WERI-Rb-1 (cell line): ENCODE results near the gene ZNF324.

Source experiments
- DNase-seq: peaks from one replicate; pipeline ENCODE4 v3.0.0-alpha.2; 2020
- H3K27ac ChIP-seq: fragments of 250-450 bp; sonication (Bioruptor Pico); 2 replicates; pipeline ENCODE4 v1.5.1; 2020; ENCODE audit warnings: mild to moderate bottlenecking, moderate library complexity
- H3K27me3 ChIP-seq: fragments of 250-450 bp; sonication (Bioruptor Pico); 2 replicates; pipeline ENCODE4 v1.5.1; 2021; ENCODE audit warnings: mild to moderate bottlenecking, low read depth, moderate library complexity; ENCODE audit not compliant: insufficient read depth, severe bottlenecking
- H3K36me3 ChIP-seq: fragments of 250-450 bp; sonication (Bioruptor Pico); 2 replicates; pipeline ENCODE4 v1.5.1; 2020; ENCODE audit warnings: mild to moderate bottlenecking, moderate library complexity
- H3K4me3 ChIP-seq: 2 replicates; pipeline ENCODE4 v1.5.1; 2011; ENCODE audit warnings: low read depth, mild to moderate bottlenecking, control low read depth, low read length
- H3K9me3 ChIP-seq: fragments of 250-450 bp; sonication (Bioruptor Pico); 2 replicates; pipeline ENCODE4 v1.5.1; 2021; ENCODE audit warnings: mild to moderate bottlenecking, moderate library complexity; ENCODE audit not compliant: severe bottlenecking
- CTCF ChIP-seq: IDR thresholded peaks from 2 replicates; pipeline ENCODE4 v1.5.1; 2011; ENCODE audit warnings: low read depth, mild to moderate bottlenecking, control low read depth, inconsistent platforms, low read length

The ZNF324 gene

GRCh38 chr19:58518256-58519086 lies 51.6 kb downstream of the ZNF324 start:
- no peaks in the 10 kb centered on the region for H3K9me3 ChIP-seq
- peak overlapping the region; percentile 54 for H3K4me3 ChIP-seq
- peak overlapping the region; percentile 95 for H3K27ac ChIP-seq
- no peak for TF ChIP-seq CTCF
- H3K36me3 ChIP-seq, result peaks cover 13% of the 10 kb centered on the region
- H3K27me3 ChIP-seq, result no peaks in the 10 kb centered on the region
- DNase-seq, result no peak

- Histone ChIP-seq H3K4me3 (peak overlapping the region; percentile 54), H3K27ac (peak overlapping the region; percentile 95), H3K36me3 (peaks cover 13% of the 10 kb centered on the region), H3K9me3 (no peaks in the 10 kb centered on the region), H3K27me3 (no peaks in the 10 kb centered on the region)
- peak; percentile 84 for DNase-seq
- peak; percentile 61 for TF ChIP-seq CTCF
Measured at GRCh38 chr19:58519087-58519354, 52.1 kb downstream of the ZNF324 start.

GRCh38 chr19:58519355-58520256 lies 52.7 kb downstream of the ZNF324 start, which contains the start of gene ZBTB45:
Gene ZBTB45 (minus strand): TSS chr19:58519810. CDS start chr19:58517673, 2,137 bp downstream.
- DNase-seq, result peak; percentile 94
- Histone ChIP-seq H3K36me3 (peaks cover 13% of the 10 kb centered on the region), H3K4me3 (peak within 1 kb of the TSS; percentile 54), H3K9me3 (no peaks in the 10 kb centered on the region), H3K27ac (peak within 1 kb of the TSS; percentile 95), H3K27me3 (no peaks in the 10 kb centered on the region)
- TF ChIP-seq CTCF, result peak; percentile 74

GRCh38 chr19:58520257-58520599 lies 53.3 kb downstream of the ZNF324 start:
- H3K36me3 ChIP-seq, result peaks cover 13% of the 10 kb centered on the region
- no peaks in the 10 kb centered on the region for H3K27me3 ChIP-seq
- DNase-seq, result no peak
- peak overlapping the region; percentile 95 for H3K27ac ChIP-seq
- peak overlapping the region; percentile 54 for H3K4me3 ChIP-seq
- TF ChIP-seq CTCF, result no peak
- no peaks in the 10 kb centered on the region for H3K9me3 ChIP-seq

GRCh38 chr19:58521651-58522050 lies 54.8 kb downstream of the ZNF324 start:
- Histone ChIP-seq H3K36me3 (peaks cover 3% of the 10 kb centered on the region), H3K27ac (no peak overlapping the region), H3K9me3 (no peaks in the 10 kb centered on the region), H3K4me3 (no peak overlapping the region), H3K27me3 (no peaks in the 10 kb centered on the region)
- DNase-seq, result no peak
- no peak for TF ChIP-seq CTCF
